Neuronal stem cell (in vitro differentiated cells): ENCODE data around the gene PEA15.

Experiments used
- DNase-seq: peaks from one replicate; pipeline ENCODE4 v3.0.0-alpha.2; 2013; ENCODE audit warnings: low spot score
- H2AFZ ChIP-seq: one replicate; pipeline ENCODE4 v1.6.1; 2013; ENCODE audit warnings: mild to moderate bottlenecking, low read length, inconsistent platforms
- H2AK5ac ChIP-seq: 2 replicates; pipeline ENCODE4 v1.6.1; 2013; ENCODE audit warnings: low read depth, mild to moderate bottlenecking, inconsistent platforms, low read length, moderate library complexity, mixed read lengths
- H2BK120ac ChIP-seq: 2 replicates; pipeline ENCODE4 v1.6.1; 2013; ENCODE audit warnings: low read depth, mild to moderate bottlenecking, inconsistent platforms, low read length, moderate library complexity, mixed read lengths
- H2BK12ac ChIP-seq: one replicate; pipeline ENCODE4 v1.6.1; 2013; ENCODE audit warnings: low read length, inconsistent platforms
- H2BK15ac ChIP-seq: 2 replicates; pipeline ENCODE4 v1.6.1; 2013; ENCODE audit warnings: mild to moderate bottlenecking, low read length, inconsistent platforms, mixed read lengths
- H2BK5ac ChIP-seq: one replicate; pipeline ENCODE4 v1.6.1; 2013; ENCODE audit warnings: inconsistent platforms, mild to moderate bottlenecking, low read length, moderate library complexity
- H3K14ac ChIP-seq: one replicate; pipeline ENCODE4 v1.6.1; 2013; ENCODE audit warnings: low read length, inconsistent platforms
- H3K18ac ChIP-seq: 2 replicates; pipeline ENCODE4 v1.6.1; 2013; ENCODE audit warnings: low read length, inconsistent platforms
- H3K23ac ChIP-seq: 2 replicates; pipeline ENCODE4 v1.6.1; 2013; ENCODE audit warnings: low read depth, mild to moderate bottlenecking, mixed read lengths, low read length, inconsistent platforms; ENCODE audit not compliant: poor library complexity
- H3K27ac ChIP-seq: replicated peaks from 3 replicates; pipeline ENCODE4 v1.5.1; 2013; ENCODE audit warnings: low read length, inconsistent platforms
- H3K27me3 ChIP-seq, 3 experiments: 2 replicates each; pipeline ENCODE4 v1.6.1; 2013; ENCODE audit warnings: low read length in 3 of 3, mild to moderate bottlenecking in 2 of 3, inconsistent platforms in 1 of 3, low read depth in 1 of 3, mixed read lengths in 1 of 3, moderate library complexity in 1 of 3; ENCODE audit not compliant: control insufficient read depth in 3 of 3, insufficient read depth in 3 of 3
- H3K36me3 ChIP-seq, 2 donors: replicated peaks in 1 of 2; 2 replicates each; pipeline ENCODE4 v1.6.1; 2013; ENCODE audit warnings: low read length in 2 of 2; ENCODE audit not compliant: control insufficient read depth in 2 of 2, insufficient read depth in 2 of 2
- H3K4ac ChIP-seq: 2 replicates; pipeline ENCODE4 v1.6.1; 2013; ENCODE audit warnings: inconsistent platforms, mild to moderate bottlenecking, low read length, moderate library complexity
- H3K4me1 ChIP-seq, 2 donors: 1 replicate in 1 of 2; 2 replicates in 1 of 2; pipeline ENCODE4 v1.6.1; 2013; ENCODE audit warnings: low read length in 2 of 2, low read depth in 1 of 2; ENCODE audit not compliant: control insufficient read depth in 2 of 2, insufficient read depth in 1 of 2
- H3K4me2 ChIP-seq: one replicate; pipeline ENCODE4 v1.6.1; 2013; ENCODE audit warnings: mild to moderate bottlenecking, low read length, inconsistent platforms; ENCODE audit not compliant: insufficient read depth, poor library complexity, severe bottlenecking
- H3K4me3 ChIP-seq, 2 donors: 2 replicates each; pipeline ENCODE4 v1.5.1; 2013; ENCODE audit warnings: low read length in 2 of 2, mild to moderate bottlenecking in 2 of 2, inconsistent platforms in 1 of 2, moderate library complexity in 1 of 2
- H3K79me1 ChIP-seq: one replicate; pipeline ENCODE4 v1.6.1; 2013; ENCODE audit warnings: low read depth, mild to moderate bottlenecking, inconsistent platforms, low read length, moderate library complexity
- H3K9ac ChIP-seq: one replicate; pipeline ENCODE4 v1.6.1; 2013; ENCODE audit warnings: mild to moderate bottlenecking, low read depth, low read length, inconsistent platforms; ENCODE audit not compliant: poor library complexity
- H3K9me3 ChIP-seq, 2 donors: replicated peaks in 1 of 2; 2 replicates each; pipeline versions ENCODE3 to v1.6.1; 2013; ENCODE audit warnings: low read length in 2 of 2, mild to moderate bottlenecking in 2 of 2, inconsistent platforms in 1 of 2, low read depth in 1 of 2, mixed read lengths in 1 of 2, moderate library complexity in 1 of 2; ENCODE audit not compliant: control insufficient read depth in 2 of 2, insufficient read depth in 1 of 2
- H4K8ac ChIP-seq: one replicate; pipeline ENCODE4 v1.6.1; 2013; ENCODE audit warnings: low read depth, mild to moderate bottlenecking, inconsistent platforms, low read length, moderate library complexity
- H4K91ac ChIP-seq: one replicate; pipeline ENCODE4 v1.6.1; 2013; ENCODE audit warnings: low read length, low read depth, mild to moderate bottlenecking, inconsistent platforms; ENCODE audit not compliant: poor library complexity
- WGBS, 2 donors: extraction: QIAGEN DNeasy Blood & Tissue Kit; methylation state at CpG; one replicate each; pipeline ENCODE4 v1.1.7; 2013; ENCODE audit warnings: missing lambda C conversion rate in 2 of 2, mixed read lengths in 1 of 2; ENCODE audit not compliant: insufficient read length in 2 of 2, insufficient replicate concordance in 1 of 2; ENCODE audit errors: extremely low coverage in 2 of 2; 5-methylcytosine and 5-hydroxymethylcytosine counted together

Gene PEA15

GRCh38 chr1:160167580-160167979 is 37.6 kb upstream of the PEA15 start:
- no peak overlapping the region for H3K4me2 ChIP-seq
- no peak overlapping the region for H2BK5ac ChIP-seq
- no peak overlapping the region for H2BK12ac ChIP-seq
- H3K36me3 ChIP-seq, result no peaks in the 10 kb centered on the region
- H3K27ac ChIP-seq, result no peak overlapping the region
- no peaks in the 10 kb centered on the region for H3K79me1 ChIP-seq
- DNase-seq, result no peak
- no peak overlapping the region for H3K23ac ChIP-seq
- no peak overlapping the region for H4K8ac ChIP-seq
- H2AK5ac ChIP-seq, result no peak overlapping the region
- H3K9me3 ChIP-seq, result peaks cover 0 to 7% of the 10 kb centered on the region in 2 donors
- no peak overlapping the region for H3K18ac ChIP-seq
- peaks cover 11 to 36% of the 10 kb centered on the region in 2 donors for H3K4me1 ChIP-seq
- no peak overlapping the region for H3K4me3 ChIP-seq
- H3K4ac ChIP-seq, result no peak overlapping the region
- no peaks in the 10 kb centered on the region for H3K27me3 ChIP-seq
- WGBS, 2 donors, result no CpG with 5 or more reads among the region's 6 CpGs
- H4K91ac ChIP-seq, result no peak overlapping the region
- H2BK120ac ChIP-seq, result no peak overlapping the region
- H2BK15ac ChIP-seq, result no peak overlapping the region
- H3K9ac ChIP-seq, result no peak overlapping the region
- no peak overlapping the region for H2AFZ ChIP-seq
- no peak overlapping the region for H3K14ac ChIP-seq

- no peak overlapping the region for H3K4me2 ChIP-seq
- no peak overlapping the region for H4K8ac ChIP-seq
- peaks cover 11 to 39% of the 10 kb centered on the region in 2 donors for H3K4me1 ChIP-seq
- no peak overlapping the region for H2BK5ac ChIP-seq
- no peak for DNase-seq
- no peak overlapping the region for H2AFZ ChIP-seq
- H3K14ac ChIP-seq, result no peak overlapping the region
- H2BK12ac ChIP-seq, result no peak overlapping the region
- H2AK5ac ChIP-seq, result no peak overlapping the region
- H3K79me1 ChIP-seq, result no peaks in the 10 kb centered on the region
- H3K18ac ChIP-seq, result no peak overlapping the region
- no peak overlapping the region for H3K23ac ChIP-seq
- no peak overlapping the region for H4K91ac ChIP-seq
- H2BK120ac ChIP-seq, result no peak overlapping the region
- peaks cover 0 to 7% of the 10 kb centered on the region in 2 donors for H3K9me3 ChIP-seq
- no CpG with 5 or more reads among the region's 5 CpGs for WGBS, 2 donors
- H2BK15ac ChIP-seq, result no peak overlapping the region
- no peak overlapping the region for H3K4me3 ChIP-seq
- no peaks in the 10 kb centered on the region for H3K27me3 ChIP-seq
- no peaks in the 10 kb centered on the region for H3K36me3 ChIP-seq
- H3K9ac ChIP-seq, result no peak overlapping the region
- no peak overlapping the region for H3K27ac ChIP-seq
- no peak overlapping the region for H3K4ac ChIP-seq
Measured at GRCh38 chr1:160168016-160168415, 37.2 kb upstream of the PEA15 start.

- Histone ChIP-seq H2BK5ac (no peak overlapping the region), H3K9ac (no peak overlapping the region), H4K8ac (no peak overlapping the region), H3K14ac (no peak overlapping the region), H3K4me2 (no peak overlapping the region), H3K9me3 (peaks cover 0 to 7% of the 10 kb centered on the region in 2 donors), H3K4me1 (peaks cover 11 to 39% of the 10 kb centered on the region in 2 donors), H2AFZ (peak overlapping the region; percentile 47), H3K27ac (peak overlapping the region; percentile 3), H3K4ac (no peak overlapping the region), H2BK15ac (no peak overlapping the region), H3K36me3 (no peaks in the 10 kb centered on the region), H2AK5ac (no peak overlapping the region), H2BK12ac (no peak overlapping the region), H3K4me3 (peak overlapping the region in 1 of 2 donors; percentile 10), H3K18ac (no peak overlapping the region), H2BK120ac (no peak overlapping the region), H3K27me3 (no peaks in the 10 kb centered on the region), H4K91ac (no peak overlapping the region), H3K79me1 (no peaks in the 10 kb centered on the region), H3K23ac (no peak overlapping the region)
- peak; percentile 32 for DNase-seq
- WGBS, 2 donors, result no CpG with 5 or more reads among the region's 13 CpGs
Measured at GRCh38 chr1:160168609-160169369, 36.4 kb upstream of the PEA15 start.

- Histone ChIP-seq H4K8ac (no peak overlapping the region), H3K23ac (no peak overlapping the region), H3K18ac (no peak overlapping the region), H3K9ac (no peak overlapping the region), H2BK12ac (no peak overlapping the region), H3K27ac (peak overlapping the region; percentile 51), H3K79me1 (no peaks in the 10 kb centered on the region), H2BK15ac (no peak overlapping the region), H2BK5ac (no peak overlapping the region), H2AK5ac (no peak overlapping the region), H3K36me3 (no peaks in the 10 kb centered on the region), H3K14ac (no peak overlapping the region), H3K4me1 (peaks cover 11 to 39% of the 10 kb centered on the region in 2 donors), H2BK120ac (no peak overlapping the region), H3K4ac (no peak overlapping the region), H3K9me3 (no peaks in the 10 kb centered on the region), H3K27me3 (no peaks in the 10 kb centered on the region), H3K4me3 (no peak overlapping the region), H2AFZ (no peak overlapping the region), H4K91ac (no peak overlapping the region), H3K4me2 (peak overlapping the region; percentile 30)
- WGBS, 2 donors, result no CpG with 5 or more reads among the region's 15 CpGs
- peak; percentile 67 for DNase-seq
Measured at GRCh38 chr1:160169553-160170399, 35.4 kb upstream of the PEA15 start.
